Measurements from ENCODE around the gene ADAMTS16.

Gene ADAMTS16

DNA sequence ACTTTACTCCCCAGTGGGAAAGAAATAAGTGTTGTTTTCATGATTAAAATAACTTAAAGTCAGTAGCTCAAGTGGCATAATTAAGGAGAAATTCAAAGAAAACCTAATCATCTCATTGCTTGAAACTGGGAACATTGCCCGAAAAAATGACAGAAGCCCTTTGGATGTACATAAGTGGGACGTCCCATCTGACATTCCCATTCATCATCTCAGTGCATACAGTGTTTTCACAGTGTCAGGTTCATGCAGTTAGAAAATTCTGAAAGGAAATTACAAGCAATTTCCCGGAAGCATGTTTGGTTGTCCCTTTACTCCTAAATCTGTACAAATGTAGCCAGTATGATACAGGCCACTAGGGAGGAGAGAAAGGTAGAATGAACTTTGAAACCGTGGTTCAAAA, 95.6 kb downstream of the ADAMTS16 start:
- DNase-seq: no peak

DNA sequence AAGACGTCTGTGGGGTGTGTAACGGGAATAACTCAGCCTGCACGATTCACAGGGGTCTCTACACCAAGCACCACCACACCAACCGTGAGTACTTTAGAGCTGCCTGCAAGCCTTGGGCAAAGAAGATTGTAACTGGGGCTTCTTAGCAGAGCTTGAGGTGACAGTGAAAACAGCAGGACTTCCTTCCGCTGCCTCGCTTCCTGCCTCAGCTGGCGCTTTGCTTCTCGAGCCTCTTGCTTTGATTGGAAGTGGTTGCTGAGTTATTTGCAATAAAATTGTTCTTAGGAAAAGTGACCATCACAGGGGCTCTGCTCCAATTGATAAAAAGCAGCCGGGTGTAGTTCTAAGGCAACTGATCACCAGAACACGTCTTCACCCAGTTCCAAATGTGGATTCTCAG, 99.1 kb downstream of the ADAMTS16 start:
- no peak for DNase-seq

DNA sequence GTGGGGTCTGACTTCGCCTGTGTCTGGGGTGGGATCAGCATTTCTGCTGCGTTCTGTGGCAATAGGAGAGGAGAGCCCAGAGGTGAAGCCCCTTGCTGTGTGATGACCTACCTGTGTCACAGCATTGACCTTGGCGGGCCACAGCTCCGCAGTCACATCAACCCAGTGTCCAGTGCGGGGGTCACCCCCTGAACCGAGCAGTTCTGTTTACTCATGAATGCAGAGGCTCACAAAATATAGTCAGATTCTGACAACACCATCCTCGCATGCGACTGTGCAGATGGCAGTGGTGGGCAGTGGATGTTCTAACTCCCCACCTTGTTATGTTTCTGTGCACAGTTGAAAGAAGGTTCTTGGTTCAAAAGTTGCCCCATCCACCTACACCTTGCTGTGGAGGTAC, 100.1 kb downstream of the ADAMTS16 start:
- no peak for DNase-seq

DNA sequence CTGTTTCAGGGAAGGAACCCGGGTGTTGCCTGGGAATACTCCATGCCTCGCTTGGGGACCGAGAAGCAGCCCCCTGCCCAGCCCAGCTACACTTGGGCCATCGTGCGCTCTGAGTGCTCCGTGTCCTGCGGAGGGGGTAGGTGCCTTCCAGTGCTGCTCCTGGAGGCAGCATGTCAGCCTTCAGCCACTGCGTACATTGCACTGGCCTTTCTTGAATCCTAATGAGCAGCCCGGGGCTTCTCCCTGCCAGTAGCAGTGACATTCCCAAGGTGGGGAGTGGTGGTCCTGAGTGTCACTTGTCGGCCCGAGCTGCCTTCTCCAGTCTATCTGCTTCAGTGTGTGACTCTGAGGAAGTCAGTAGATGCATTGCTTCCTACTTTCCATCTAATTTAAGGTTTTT, 101.9 kb downstream of the ADAMTS16 start:
- DNase-seq: no peak

DNA sequence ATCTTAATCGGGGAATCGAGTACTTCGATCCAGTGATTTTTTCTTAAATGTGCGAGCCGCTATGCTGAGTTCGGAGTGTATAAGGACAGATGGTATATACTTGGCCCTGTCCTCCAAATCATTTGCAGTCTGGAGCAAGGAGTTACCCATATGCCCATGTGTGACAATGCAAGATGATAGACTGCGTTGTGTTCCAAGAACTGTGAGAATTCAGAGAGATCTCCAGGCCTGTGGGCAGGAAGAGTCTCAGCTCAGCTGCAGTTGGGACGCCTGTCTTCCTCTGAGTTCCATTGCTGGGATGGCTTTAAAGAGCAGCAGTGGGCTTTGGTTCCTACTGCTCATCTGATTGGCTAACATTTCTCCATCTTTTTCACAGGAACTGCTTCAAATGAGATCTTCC, 106.6 kb downstream of the ADAMTS16 start:
- no peak for DNase-seq

DNA sequence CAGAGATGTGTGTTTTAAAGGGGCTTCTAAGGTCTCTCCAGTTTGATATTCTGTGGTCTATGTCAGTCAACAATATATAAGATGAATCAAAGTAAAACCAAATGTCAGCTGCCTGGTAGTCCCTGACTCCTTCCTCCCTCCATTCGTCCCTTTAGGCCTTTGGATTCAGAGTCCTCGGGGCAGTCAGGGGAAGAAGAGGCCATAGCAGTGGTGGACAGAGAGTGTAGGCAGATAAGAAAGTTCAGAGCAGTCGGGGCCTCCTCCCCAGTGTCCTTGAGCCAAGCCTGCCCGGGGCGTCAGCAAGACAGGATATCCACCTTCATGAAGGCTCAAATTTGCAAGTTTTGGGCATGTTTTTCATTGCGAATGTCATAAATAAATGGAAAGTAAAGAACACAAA, 110.6 kb downstream of the ADAMTS16 start:
- no peak for DNase-seq

DNA sequence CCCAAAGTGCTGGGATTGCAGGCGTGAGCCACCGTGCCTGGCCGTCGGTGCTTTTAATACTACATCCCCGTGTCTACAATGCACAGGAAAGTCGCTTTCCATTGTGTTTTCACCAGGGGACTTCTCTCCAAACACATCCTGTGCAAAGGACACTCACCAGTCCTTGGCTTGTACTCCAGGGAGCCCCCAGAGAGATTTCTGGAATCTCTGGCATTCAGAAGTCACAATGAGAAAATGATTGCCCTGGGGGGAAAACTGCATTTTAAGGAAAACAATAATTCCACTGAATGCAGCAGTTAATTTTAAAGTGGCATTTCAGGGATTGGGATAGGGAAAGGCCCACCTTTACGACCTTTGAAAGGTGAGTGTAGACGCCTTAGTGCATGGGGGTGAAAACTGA, 112.0 kb downstream of the ADAMTS16 start:
- no peak for DNase-seq

DNA sequence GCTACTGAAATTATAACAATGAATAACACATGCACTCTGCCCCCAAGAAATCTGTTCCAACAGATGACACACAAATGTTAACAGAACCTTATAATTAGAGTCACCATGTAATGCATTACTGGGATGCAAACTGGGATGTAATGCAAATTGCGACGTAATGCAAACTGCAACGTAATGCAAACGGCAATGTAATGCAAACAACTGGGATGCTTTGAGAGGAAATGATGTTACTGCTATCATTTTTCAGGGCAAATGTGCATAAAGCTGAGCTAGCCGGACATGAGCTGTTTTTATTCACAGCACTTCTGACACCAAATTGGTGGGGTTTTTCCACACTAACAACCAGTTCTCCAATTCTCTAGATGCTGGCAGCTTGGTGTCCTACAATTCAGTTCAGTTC, 117.2 kb downstream of the ADAMTS16 start:
- DNase-seq: no peak

DNA sequence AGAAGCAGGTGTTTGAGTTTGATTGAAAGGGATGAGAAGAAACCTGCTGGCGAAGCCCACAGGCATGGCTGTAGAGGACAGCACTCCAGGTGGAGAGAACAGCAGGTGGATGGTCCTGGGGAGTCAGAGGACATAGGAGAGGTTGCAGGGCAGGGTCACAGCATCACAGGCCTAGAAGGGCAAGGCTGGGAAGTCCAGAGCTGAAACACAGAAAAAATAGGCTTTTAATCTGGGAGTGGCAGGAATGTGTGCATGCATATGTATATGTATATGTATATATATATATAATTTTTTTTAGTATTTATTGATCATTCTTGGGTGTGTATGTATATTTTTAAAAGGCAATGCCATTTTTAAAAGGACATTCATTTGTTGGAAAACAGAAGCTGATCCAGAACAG, 118.4 kb downstream of the ADAMTS16 start:
- no peak for DNase-seq

DNA sequence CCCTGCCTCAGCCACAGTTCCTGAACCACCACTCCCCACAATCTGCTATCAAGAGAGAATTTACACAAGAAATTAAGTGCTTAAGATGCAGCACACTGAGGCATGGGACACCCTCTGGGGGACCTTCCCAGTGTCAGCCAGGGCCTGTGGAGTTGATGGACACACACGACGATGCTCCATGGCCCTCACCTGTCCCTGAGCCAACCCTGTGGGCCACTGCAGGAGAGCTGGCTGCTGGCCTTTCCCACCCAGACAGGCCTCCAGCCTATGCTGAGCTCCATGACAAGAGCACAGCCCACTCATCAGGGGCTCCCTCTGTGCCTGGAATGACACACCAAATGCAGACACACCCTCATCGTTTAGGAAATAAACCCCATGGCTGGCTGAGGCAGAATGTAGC, 124.6 kb downstream of the ADAMTS16 start:
- DNase-seq: no peak

DNA sequence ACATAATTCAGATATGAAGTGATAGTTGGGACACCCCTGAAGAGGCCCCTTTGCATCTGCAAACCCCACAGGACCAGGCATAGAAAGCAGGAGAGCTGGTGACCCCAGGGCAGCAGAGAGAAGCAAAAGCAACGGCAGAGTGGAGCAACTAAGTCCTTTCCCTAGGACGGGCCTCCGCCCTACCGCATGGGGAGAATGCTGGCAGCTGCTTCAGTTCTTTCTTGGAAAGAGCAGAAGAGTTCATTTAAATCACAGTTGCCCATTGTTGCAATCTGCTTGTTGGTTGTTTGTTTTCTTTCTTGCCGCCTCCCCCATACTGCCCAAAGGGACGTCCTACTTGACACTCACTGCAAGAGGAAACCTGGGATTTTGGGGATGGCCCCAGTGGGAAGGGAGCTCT, 126.2 kb downstream of the ADAMTS16 start:
- DNase-seq: peak; percentile 31

DNA sequence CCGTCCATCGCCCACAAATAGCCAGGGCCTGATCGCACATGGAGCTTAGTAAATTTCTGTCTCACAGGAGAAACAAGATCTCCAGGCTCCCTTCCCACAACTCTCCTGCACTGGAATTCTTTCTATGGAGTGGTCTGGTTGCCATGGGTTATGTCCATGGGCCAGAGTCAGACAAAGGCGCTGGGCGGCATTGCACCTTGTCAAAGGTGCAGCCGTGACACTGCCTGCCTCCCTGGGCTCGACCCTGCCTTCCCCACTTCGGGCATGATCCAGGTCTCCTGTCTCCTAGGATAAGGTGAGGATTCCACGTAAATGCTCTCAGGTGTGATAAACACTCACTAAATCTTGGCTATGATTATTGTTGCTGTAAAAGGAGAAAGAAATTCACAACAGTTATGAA, 130.0 kb downstream of the ADAMTS16 start:
- no peak for DNase-seq

DNA sequence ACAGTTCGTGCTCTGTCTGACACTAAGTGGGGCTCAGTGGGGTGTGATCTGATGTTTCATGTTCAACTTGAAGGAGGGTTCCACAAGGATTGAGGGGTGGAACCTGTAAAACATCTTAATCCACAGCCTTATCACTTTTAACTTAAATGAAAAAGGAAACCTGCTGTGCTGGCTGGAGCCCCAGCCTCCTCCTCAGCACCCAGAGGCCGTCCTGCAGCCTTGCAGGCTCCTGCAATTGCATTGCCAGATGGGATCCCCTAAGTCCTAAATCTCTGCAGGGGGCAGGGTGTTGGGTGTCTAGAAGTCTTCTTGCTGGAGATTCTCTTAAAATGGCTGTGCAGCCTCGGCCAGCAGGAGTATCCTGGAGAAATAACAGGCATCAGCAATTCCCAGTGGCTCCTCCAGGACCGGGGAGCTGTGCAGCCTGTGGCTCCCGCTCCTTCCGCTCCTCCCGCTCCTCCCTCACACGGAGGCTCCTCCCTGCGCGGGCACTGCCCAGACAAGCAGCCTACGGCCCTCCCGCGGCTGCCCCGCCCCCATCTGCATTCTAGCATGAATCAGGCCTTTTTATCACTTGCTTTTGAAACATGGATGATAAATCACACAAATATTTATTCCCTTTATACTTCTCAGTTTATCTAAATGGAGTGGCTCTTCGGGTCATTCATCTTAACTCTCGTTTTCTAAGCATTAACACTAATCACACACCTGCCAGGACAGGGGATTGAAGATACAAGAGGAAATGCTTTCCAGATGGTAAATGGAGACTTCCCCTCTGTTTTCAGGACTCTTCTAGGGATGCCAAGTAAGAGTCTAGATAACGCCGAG, 131.0 kb downstream of the ADAMTS16 start:
- DNase-seq: peak; percentile 37

DNA sequence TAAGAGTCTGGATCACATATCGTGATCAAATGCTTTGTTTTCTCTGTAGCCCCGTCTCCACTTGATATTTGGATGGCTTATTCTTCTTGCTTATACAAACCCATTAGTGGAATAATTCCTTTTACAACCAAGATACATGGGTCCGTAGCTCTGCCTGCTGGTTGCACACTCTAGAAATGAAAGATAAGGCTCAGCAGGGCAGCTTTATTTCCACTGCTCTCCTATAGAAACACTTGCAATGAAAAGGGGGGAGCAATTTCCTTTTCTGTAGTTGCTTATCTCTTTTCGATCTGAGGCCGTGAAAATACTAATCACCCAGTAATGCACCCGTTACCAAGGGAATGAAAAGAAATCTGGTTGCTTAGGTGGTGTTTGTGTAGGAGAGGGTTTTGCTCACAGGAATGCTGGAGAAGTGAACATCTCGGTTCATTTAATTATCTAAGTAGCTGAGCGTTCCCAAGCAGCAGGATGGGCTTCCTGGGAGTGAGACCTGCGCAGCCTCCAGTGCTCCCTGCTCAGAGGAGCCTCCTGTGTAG, 131.7 kb downstream of the ADAMTS16 start:
- no peak for DNase-seq

DNA sequence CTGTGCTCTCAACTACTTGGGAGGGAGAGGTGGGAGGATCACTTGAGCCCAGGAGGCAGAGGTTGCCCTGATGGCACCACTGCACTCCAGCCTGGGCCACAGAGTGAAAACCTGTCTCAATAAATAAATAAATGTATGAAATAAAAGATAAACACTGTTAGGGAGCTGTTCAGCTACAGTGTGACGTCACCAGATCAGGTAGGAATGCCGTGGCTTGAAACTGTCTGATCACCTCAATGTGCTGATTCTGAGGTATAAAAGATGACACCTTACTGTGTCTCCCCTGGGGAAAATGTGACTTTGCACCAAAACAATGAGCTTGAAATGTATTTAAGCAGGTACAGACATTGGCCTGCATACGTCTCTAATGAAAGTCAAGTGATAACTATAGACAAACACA, 133.3 kb downstream of the ADAMTS16 start:
- DNase-seq: no peak

DNA sequence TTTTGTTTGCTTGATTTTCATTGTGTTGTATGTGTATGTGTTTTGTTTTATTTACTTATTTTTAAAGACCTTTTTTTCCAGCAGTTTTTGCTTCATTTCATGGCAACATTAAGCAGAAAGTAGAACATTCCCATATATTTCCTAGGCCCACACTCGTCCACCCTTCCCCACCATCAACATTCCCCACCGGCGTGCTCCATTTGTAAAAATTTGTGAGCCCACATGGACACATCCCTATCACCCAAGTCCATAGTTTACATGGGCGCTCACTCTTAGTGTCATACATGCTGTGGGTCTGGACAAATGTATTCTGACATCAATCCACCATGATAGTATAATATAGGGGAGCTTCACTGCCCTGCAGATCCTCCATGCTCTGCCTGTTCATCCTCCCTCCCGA, 133.8 kb downstream of the ADAMTS16 start:
- no peak for DNase-seq

DNA sequence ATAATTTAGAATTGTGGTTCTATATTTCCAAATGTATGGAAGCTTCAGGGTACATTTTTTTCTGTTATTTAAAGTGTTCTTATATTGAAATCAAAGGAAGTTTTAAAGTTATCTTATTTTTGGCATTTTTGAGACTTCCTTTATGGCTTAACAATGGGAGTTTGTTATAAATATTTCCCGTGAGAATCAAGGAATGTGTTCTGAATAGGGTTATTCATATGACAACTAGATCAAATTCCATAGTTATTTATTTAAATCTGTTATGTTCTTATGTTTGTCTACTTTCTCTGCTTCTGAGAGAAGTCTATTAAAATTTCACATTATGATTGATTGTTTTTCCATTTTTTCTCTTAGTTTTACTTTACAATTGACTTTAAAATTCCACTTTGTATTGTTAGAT, 135.1 kb downstream of the ADAMTS16 start:
- no peak for DNase-seq

DNA sequence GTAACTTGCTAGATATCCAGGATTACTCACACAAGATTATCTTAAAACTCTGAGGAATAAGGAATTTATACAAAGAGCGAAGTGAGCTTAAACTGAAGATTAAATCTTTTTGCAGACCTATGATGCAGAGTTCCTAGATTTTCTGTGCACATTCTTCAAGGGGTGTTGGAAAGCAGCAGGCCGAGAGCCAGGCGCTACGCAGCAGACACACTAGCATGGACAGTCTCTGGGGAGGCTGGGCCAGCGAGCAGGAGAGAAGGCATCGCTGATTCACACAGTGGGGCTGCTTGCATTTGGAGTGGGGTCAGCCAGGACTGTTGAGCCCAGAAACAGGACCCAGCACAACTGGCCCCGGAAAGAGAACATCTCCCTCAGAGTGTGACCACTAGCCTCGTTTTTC, 136.3 kb downstream of the ADAMTS16 start:
- DNase-seq: no peak

DNA sequence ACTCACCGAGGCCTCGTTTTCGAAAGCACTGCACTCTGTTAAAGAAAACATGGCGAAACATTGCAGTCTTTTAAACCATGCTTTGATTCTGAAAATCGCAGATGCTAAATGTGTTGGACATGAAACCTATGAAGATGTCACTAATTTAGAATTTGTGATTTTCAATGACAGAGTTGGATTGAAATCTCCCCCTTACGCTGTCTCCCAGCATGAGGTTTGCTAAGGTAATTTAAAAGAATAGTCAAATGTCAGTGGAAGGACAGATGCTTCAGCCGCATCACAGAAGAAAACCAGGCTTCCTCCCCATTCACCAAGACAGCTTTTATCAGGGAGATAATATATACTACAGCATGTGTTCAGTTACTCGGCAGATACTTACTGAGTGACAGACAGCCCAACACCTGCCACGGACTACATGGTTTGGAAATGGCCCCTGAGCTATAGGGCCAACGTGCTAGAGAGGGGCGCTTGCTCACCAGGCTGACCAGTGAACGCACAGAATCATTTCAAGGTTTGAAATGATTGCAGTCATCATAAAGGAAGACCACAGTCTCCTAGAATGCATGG, 136.9 kb downstream of the ADAMTS16 start:
- DNase-seq: no peak

DNA sequence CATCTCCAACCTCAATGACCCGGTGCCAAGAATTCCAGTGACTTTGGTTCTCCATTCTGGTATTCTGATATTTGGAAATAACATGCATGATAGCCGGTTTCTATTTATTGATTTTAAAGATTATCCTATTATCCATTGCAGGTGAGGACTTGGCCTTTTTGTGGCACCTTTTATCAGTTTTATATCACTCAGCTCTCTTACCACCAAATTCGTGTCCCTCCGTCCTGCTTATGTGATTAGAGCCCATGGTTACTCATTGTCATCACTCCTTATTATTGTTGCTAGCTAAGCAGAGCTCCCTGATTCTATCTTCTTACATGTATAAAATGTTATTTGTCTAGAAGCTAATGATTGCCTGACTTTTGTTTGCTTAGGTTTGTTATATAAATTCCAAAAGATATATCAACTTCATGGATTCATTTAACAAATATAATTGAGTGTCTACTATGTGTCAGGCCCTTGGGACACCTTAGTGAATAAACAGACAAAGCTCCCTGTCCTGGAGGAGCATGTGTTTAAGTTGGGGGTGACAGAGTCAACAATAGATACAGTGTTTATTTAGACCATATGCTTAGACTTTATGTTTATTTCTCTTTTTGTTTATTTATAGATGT, 138.2 kb downstream of the ADAMTS16 start:
- DNase-seq: no peak

DNA sequence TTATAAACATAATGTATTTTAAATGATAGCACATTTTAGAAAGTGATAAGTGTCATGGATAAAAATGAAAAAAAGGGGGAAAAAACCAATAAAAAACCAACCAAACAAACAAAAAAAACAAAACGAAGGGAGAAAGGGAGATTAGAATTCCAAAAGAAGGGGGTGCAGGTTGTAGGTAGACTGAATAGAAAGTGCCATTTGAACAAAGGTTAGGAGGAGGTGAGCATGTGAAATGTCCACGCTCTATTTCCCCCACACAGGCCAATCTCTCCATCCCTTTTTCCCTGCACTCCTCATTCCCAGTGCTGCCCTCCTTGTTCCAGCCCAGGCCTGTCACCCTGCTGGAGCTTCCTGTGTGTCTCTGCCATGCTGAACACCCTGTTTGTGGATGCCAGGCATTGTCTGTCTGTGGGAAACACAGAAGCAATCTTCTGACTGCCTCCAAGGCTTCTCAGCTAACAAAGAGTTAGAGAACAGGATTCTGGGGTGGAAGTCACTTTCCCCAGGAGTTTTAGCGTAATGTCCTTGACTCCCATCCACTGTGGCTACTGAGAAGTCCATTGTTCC, 138.8 kb downstream of the ADAMTS16 start:
- no peak for DNase-seq

DNA sequence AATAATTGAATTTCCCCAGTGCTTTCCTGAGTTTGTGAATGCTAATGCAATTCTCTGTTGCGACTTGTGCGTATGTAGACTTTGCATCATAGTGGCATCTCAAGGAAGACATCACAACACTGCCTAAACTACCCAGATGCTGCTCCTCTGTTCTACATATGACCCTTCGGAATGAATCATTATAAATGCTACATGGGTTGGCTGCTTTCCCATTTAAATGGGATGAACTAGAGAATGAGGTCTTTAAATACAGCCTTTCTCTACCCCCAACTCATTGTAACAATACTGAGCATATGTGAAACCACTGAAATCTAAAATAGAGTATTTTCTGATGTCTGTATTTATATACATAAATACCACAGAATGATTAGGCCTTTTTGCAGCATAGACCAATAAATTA, 145.8 kb downstream of the ADAMTS16 start:
- DNase-seq: no peak

DNA sequence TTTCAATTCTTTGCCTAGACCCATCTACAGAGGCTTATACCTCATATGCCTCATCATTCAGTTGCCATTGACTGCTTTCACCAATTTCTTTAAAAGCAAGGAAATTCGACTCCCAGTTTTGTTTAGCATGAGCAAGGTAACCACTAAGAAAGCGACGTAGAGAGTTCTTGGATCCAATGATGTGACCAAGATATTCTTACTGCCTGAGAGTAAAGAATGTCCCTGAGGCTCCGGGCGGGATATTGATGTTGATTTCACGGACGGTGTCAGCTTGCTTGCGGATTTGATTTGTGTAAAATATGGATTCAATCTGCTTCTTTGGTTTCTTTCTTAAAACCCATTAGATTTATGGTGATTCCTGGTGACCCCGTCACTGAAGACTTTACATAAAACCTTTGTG, 147.3 kb downstream of the ADAMTS16 start:
- DNase-seq: no peak

DNA sequence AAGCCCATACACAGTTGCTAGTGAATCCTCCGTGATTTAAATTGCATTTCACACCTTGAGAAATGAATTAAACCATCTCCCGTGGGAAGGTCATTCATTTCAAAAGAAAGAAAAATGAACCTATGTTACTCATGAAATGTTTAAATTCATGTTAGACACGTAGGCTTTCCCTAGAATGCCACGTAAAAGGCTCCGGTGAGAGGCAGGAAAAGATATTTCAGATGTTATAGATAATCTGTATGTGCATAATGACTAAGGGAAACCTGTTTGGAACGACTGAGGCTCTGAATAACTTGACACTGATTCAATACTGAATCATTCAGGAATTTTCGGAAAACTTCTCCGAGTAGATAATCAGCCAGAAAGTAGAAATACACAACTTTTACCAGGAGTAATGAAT, 148.1 kb downstream of the ADAMTS16 start:
- DNase-seq: no peak

All from right hindlimb (tissue), 1 donor.